ENCODE data around the gene CCDC7.
"Not testable (repeated sequence)": the region's sequence is repeated elsewhere in the genome, so short reads cannot be mapped to it uniquely, and the experiment has no call there.

The CCDC7 gene

GRCh38 chr10:32687546-32687945, 241.6 kb downstream of the CCDC7 start:
- DNase-seq (ENCODE audit: extremely low read depth in 1 of 2, low read depth in 1 of 2) = no peak

GRCh38 chr10:32692174-32692573, 246.2 kb downstream of the CCDC7 start:
- no peak for DNase-seq (ENCODE audit: extremely low read depth in 1 of 2, low read depth in 1 of 2)

GRCh38 chr10:32693441-32693979, 247.6 kb downstream of the CCDC7 start:
- no peak for DNase-seq (ENCODE audit: extremely low read depth in 1 of 2, low read depth in 1 of 2)

GRCh38 chr10:32699683-32700082, 253.7 kb downstream of the CCDC7 start:
- not testable (repeated sequence) for DNase-seq (ENCODE audit: extremely low read depth in 1 of 2, low read depth in 1 of 2)

GRCh38 chr10:32713560-32713959, 267.6 kb downstream of the CCDC7 start:
- no peak for DNase-seq (ENCODE audit: extremely low read depth in 1 of 2, low read depth in 1 of 2)

- no peak for DNase-seq (ENCODE audit: extremely low read depth in 1 of 2, low read depth in 1 of 2)
These were observed 285.6 kb downstream of the CCDC7 start for GRCh38 chr10:32731527-32731926.

GRCh38 chr10:32738958-32739357, 293.0 kb downstream of the CCDC7 start:
- DNase-seq (ENCODE audit: extremely low read depth in 1 of 2, low read depth in 1 of 2) = no peak

GRCh38 chr10:32744321-32744720, 298.4 kb downstream of the CCDC7 start:
- DNase-seq (ENCODE audit: extremely low read depth in 1 of 2, low read depth in 1 of 2) = no peak

- no peak for DNase-seq (ENCODE audit: extremely low read depth in 1 of 2, low read depth in 1 of 2)
These were observed 300.9 kb downstream of the CCDC7 start for GRCh38 chr10:32746869-32747268.

- no peak for DNase-seq (ENCODE audit: extremely low read depth in 1 of 2, low read depth in 1 of 2)
These were observed 305.6 kb downstream of the CCDC7 start for GRCh38 chr10:32751582-32751981.

GRCh38 chr10:32754900-32755299, 309.0 kb downstream of the CCDC7 start:
- DNase-seq (ENCODE audit: extremely low read depth in 1 of 2, low read depth in 1 of 2) = not testable (repeated sequence)

- DNase-seq (ENCODE audit: extremely low read depth in 1 of 2, low read depth in 1 of 2) = no peak
These were observed 325.3 kb downstream of the CCDC7 start for GRCh38 chr10:32771217-32771616.

GRCh38 chr10:32773105-32773504, 327.2 kb downstream of the CCDC7 start:
- DNase-seq (ENCODE audit: extremely low read depth in 1 of 2, low read depth in 1 of 2) = no peak

- DNase-seq (ENCODE audit: extremely low read depth in 1 of 2, low read depth in 1 of 2) = no peak
These were observed 341.0 kb downstream of the CCDC7 start for GRCh38 chr10:32786968-32787367.

- DNase-seq (ENCODE audit: extremely low read depth in 1 of 2, low read depth in 1 of 2) = no peak
These were observed 341.8 kb downstream of the CCDC7 start for GRCh38 chr10:32787690-32788284.

- DNase-seq (ENCODE audit: extremely low read depth in 1 of 2, low read depth in 1 of 2) = no peak
These were observed 342.4 kb downstream of the CCDC7 start for GRCh38 chr10:32788359-32788758.

- DNase-seq (ENCODE audit: extremely low read depth in 1 of 2, low read depth in 1 of 2) = no peak
These were observed 344.5 kb downstream of the CCDC7 start for GRCh38 chr10:32790483-32790882.

GRCh38 chr10:32793033-32793432, 347.1 kb downstream of the CCDC7 start:
- DNase-seq (ENCODE audit: extremely low read depth in 1 of 2, low read depth in 1 of 2) = no peak

GRCh38 chr10:32795598-32796183, 349.8 kb downstream of the CCDC7 start:
- DNase-seq (ENCODE audit: extremely low read depth in 1 of 2, low read depth in 1 of 2) = no peak

- not testable (repeated sequence) for DNase-seq (ENCODE audit: extremely low read depth in 1 of 2, low read depth in 1 of 2)
These were observed 351.5 kb downstream of the CCDC7 start for GRCh38 chr10:32797393-32797792.

- DNase-seq (ENCODE audit: extremely low read depth in 1 of 2, low read depth in 1 of 2) = no peak
These were observed 401.0 kb downstream of the CCDC7 start for GRCh38 chr10:32846974-32847373.

- DNase-seq (ENCODE audit: extremely low read depth in 1 of 2, low read depth in 1 of 2) = no peak
These were observed 405.4 kb downstream of the CCDC7 start for GRCh38 chr10:32851301-32851700.

- no peak for DNase-seq (ENCODE audit: extremely low read depth in 1 of 2, low read depth in 1 of 2)
These were observed 408.5 kb downstream of the CCDC7 start for GRCh38 chr10:32854435-32854834.

Measured in activated CD8-positive, alpha-beta memory T cell treated with anti-CD3 and anti-CD28 coated beads for 1 hour (primary cell).